Endothelial cell of umbilical vein (primary cell): ENCODE measurements around the gene SETD1A. TPM values are rescaled to one million over a fixed set of nuclear protein-coding genes. Genes with fewer than 3 reads are reported as not detected.

Experiments
- BruUV-seq: library from RNA; stranded (reverse); fragments of 400-500 nt; replicated peaks from 2 replicates; lab custom pipeline; 2021; lab: Mats Ljungman, UMichigan
- CTCF ChIA-PET: fragments of 300-600, 350-600 bp; sonication (Branson Sonifier 250); formaldehyde crosslinking; loops from one replicate; lab custom pipeline; 2021; ENCODE audit warnings: antibody characterized with exemption, inconsistent platforms; lab: Charles Lee
- POLR2A ChIA-PET: fragments of 300-600, 350-600 bp; sonication (Branson Sonifier 250); formaldehyde crosslinking; loops from one replicate; lab custom pipeline; 2021; ENCODE audit warnings: antibody characterized with exemption, inconsistent platforms; lab: Charles Lee
- DNase-seq: peaks from one replicate; pipeline ENCODE4 v3.0.0-alpha.2; 2011; ENCODE audit warnings: low read depth, low spot score
- FAIRE-seq: peaks from 2 replicates; lab custom pipeline; 2011; peaks lifted over from hg19 to GRCh38; lab: Jason Lieb, UNC
- H2AFZ ChIP-seq: 2 replicates; pipeline ENCODE4 v1.6.0; 2012; ENCODE audit warnings: low read depth, low read length, control low read depth, inconsistent platforms
- H3K27ac ChIP-seq: 2 replicates; pipeline ENCODE4 v1.5.1; 2011; ENCODE audit warnings: low read depth, mild to moderate bottlenecking, control low read depth, low read length, moderate library complexity; ENCODE audit not compliant: insufficient read depth
- H3K27me3 ChIP-seq, 2 experiments: 2 replicates each; pipeline versions ENCODE4 v1.6.0 to v1.6.1; 2011; ENCODE audit warnings: low read length in 2 of 2, mixed read lengths in 1 of 2; ENCODE audit not compliant: control insufficient read depth in 2 of 2, insufficient read depth in 2 of 2
- H3K36me3 ChIP-seq, 2 experiments: 2 replicates in 1 of 2; 3 replicates in 1 of 2; pipeline ENCODE4 v1.5.1; 2011; ENCODE audit warnings: low read length in 2 of 2, mild to moderate bottlenecking in 1 of 2, moderate library complexity in 1 of 2; ENCODE audit not compliant: control insufficient read depth in 2 of 2, insufficient read depth in 2 of 2; ENCODE audit errors: extremely low read depth in 1 of 2
- H3K4me1 ChIP-seq: 3 replicates; pipeline ENCODE4 v1.5.1; 2011; ENCODE audit warnings: mild to moderate bottlenecking, low read length; ENCODE audit not compliant: control insufficient read depth, insufficient read depth; ENCODE audit errors: extremely low read depth
- H3K4me2 ChIP-seq: 2 replicates; pipeline ENCODE4 v1.6.1; 2011; ENCODE audit warnings: low read length, control low read depth, mixed read lengths; ENCODE audit not compliant: insufficient read depth
- H3K4me3 ChIP-seq, 3 experiments: fragments of 200-600 bp in 1 of 3; sonication (generic), shearing (Covaris generic) in 1 of 3; replicated peaks in 1 of 3; 2 replicates each; pipeline ENCODE4 v1.5.1; 2011 to 2016; ENCODE audit warnings: control low read depth in 3 of 3, low read length in 3 of 3, mild to moderate bottlenecking in 2 of 3, inconsistent platforms in 1 of 3, low read depth in 1 of 3, moderate library complexity in 1 of 3; ENCODE audit not compliant: insufficient read depth in 1 of 3
- H3K79me2 ChIP-seq: 2 replicates; pipeline ENCODE4 v1.6.0; 2012; ENCODE audit warnings: low read length, inconsistent platforms; ENCODE audit not compliant: control insufficient read depth, insufficient read depth
- H3K9ac ChIP-seq: replicated peaks from 2 replicates; pipeline ENCODE3; 2011; ENCODE audit warnings: low read length, control low read depth; ENCODE audit not compliant: insufficient read depth; ENCODE audit errors: extremely low read depth
- H3K9me1 ChIP-seq: replicated peaks from 3 replicates; pipeline ENCODE4 v1.6.0; 2011; ENCODE audit warnings: mild to moderate bottlenecking, low read length; ENCODE audit not compliant: control insufficient read depth, insufficient read depth; ENCODE audit errors: extremely low read depth
- H3K9me3 ChIP-seq: replicated peaks from 2 replicates; pipeline ENCODE4 v1.5.1; 2012; ENCODE audit warnings: low read length, inconsistent platforms; ENCODE audit not compliant: control insufficient read depth, insufficient read depth
- H4K20me1 ChIP-seq: replicated peaks from 2 replicates; pipeline ENCODE3; 2011; ENCODE audit warnings: mild to moderate bottlenecking, low read length; ENCODE audit not compliant: control insufficient read depth, insufficient read depth; ENCODE audit errors: extremely low read depth
- EZH2 ChIP-seq: IDR thresholded peaks from 2 replicates; pipeline ENCODE4 v1.6.1; 2012; ENCODE audit warnings: borderline replicate concordance, low read depth, mild to moderate bottlenecking, moderate library complexity, low read length, inconsistent platforms; ENCODE audit not compliant: severe bottlenecking
- FOS ChIP-seq: IDR thresholded peaks from 2 replicates; pipeline ENCODE4 v1.6.1; 2011; ENCODE audit warnings: mild to moderate bottlenecking, low read length, moderate library complexity, borderline replicate concordance; ENCODE audit not compliant: insufficient read depth
- GATA2 ChIP-seq: IDR thresholded peaks from 2 replicates; pipeline ENCODE4 v1.7.0; 2011; ENCODE audit warnings: low read depth, mild to moderate bottlenecking, moderate library complexity, mixed read lengths, low read length; ENCODE audit not compliant: insufficient read length, insufficient read depth
- JUN ChIP-seq: IDR thresholded peaks from 2 replicates; pipeline ENCODE4 v1.6.1; 2011; ENCODE audit warnings: borderline replicate concordance, low read depth; ENCODE audit not compliant: insufficient read length, insufficient read depth
- MYC ChIP-seq: IDR thresholded peaks from one replicate; pipeline ENCODE4 v1.6.1; 2011; ENCODE audit warnings: mild to moderate bottlenecking, low read depth, low read length
- POLR2A ChIP-seq: IDR thresholded peaks from 2 replicates; pipeline ENCODE4 v1.6.1; 2012; ENCODE audit warnings: low read depth, mild to moderate bottlenecking, control low read depth, low read length
- POLR2AphosphoS5 ChIP-seq: IDR thresholded peaks from 2 replicates; pipeline ENCODE4 v1.6.1; 2012; ENCODE audit warnings: low read depth, mild to moderate bottlenecking, control low read depth, low read length, moderate library complexity; ENCODE audit not compliant: insufficient read depth
- dilution Hi-C: fragments of 300-500 bp; cut with MboI; formaldehyde crosslinking; loops from one replicate; pipeline ENCODE4 v1.15.0; 2019; ENCODE audit warnings: low sequenced_read_pairs; ENCODE audit not compliant: extremely low pct_ligation_motif_present
- intact Hi-C: fragments of 100-400 bp; cut with micrococcal nuclease; formaldehyde crosslinking; loops from one replicate; pipeline ENCODE4 v1.10.0; 2022
- polyA plus RNA-seq, 4 experiments: library from polyadenylated mRNA; depleted of rRNA in 3 of 4; stranded (reverse) in 3 of 4; unstranded in 1 of 4; fragments of >200 nt; gene quantifications; 2 replicates each; pipeline versions ENCODE4 v1.2.1 to v1.2.3, GENCODE V29; 2011 to 2012; ENCODE audit warnings: missing spikeins in 1 of 4
- total RNA-seq: library from RNA; stranded (reverse); gene quantifications from 2 replicates; pipeline ENCODE4 v1.2.3, GENCODE V29; 2021
- TF ChIP-seq, protein P1 (sequence below), 2 donors: IDR thresholded peaks; 1 replicate in 1 of 2; 2 replicates in 1 of 2; pipeline ENCODE4 v1.5.1; 2011; ENCODE audit warnings: low read length in 2 of 2, mild to moderate bottlenecking in 2 of 2, moderate library complexity in 2 of 2, control low read depth in 1 of 2, inconsistent platforms in 1 of 2, low read depth in 1 of 2; ENCODE audit not compliant: insufficient read depth in 1 of 2; ENCODE audit errors: extremely low read depth in 1 of 2
- TF ChIP-seq, protein P2 (sequence below): IDR thresholded peaks from 2 replicates; pipeline ENCODE4 v1.6.1; 2011; ENCODE audit not compliant: insufficient read depth, insufficient read length

SETD1A gene
- total and polyA plus RNA-seq, 2 donors (not counting 3 experiments of a cell fraction or from before 2014, with no cell fraction given) = 3.5 to 21.3 TPM

DNA sequence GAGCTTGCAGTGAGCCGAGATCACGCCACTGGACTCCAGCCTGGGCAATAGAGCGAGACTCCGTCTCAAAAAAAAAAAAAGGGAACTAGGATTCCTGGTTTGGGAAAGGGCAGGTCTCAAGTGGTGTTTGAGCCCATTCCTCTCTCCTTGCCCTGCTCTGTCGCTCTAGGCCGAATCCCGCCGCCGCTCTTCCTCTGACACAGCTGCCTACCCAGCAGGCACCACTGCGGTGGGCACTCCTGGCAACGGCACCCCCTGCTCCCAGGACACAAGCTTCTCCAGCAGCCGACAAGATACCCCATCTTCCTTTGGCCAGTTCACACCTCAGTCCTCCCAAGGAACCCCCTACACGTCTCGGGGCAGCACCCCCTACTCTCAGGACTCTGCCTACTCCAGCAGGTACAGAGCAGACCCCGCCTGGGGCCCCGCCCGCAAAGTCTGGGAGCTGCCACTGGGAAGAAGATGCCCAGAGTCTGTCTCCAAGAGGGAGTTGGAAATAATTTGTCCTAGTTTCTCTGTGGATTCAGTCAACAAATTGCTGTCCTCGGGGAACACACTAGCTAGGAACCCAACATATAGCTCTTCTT, 6.5 kb downstream of the SETD1A start:
- H2AFZ ChIP-seq = no peak overlapping the region
- no peak overlapping the region for H3K4me2 ChIP-seq
- BruUV-seq = no TSS peak
- no peak for DNase-seq
- CTCF ChIA-PET = interaction anchor here (1.0 kb wide), 1 partner anchor 10 kb away, joined by 4 read pairs; no protein-coding TSS in a partner anchor
- H3K9me1 ChIP-seq = no peaks in the 10 kb centered on the region
- dilution Hi-C loops = no loop called here
- H4K20me1 ChIP-seq = no peaks in the 10 kb centered on the region
- no peak overlapping the region for H3K9ac ChIP-seq
- no peak for TF ChIP-seq FOS
- TF ChIP-seq, protein P1, sequence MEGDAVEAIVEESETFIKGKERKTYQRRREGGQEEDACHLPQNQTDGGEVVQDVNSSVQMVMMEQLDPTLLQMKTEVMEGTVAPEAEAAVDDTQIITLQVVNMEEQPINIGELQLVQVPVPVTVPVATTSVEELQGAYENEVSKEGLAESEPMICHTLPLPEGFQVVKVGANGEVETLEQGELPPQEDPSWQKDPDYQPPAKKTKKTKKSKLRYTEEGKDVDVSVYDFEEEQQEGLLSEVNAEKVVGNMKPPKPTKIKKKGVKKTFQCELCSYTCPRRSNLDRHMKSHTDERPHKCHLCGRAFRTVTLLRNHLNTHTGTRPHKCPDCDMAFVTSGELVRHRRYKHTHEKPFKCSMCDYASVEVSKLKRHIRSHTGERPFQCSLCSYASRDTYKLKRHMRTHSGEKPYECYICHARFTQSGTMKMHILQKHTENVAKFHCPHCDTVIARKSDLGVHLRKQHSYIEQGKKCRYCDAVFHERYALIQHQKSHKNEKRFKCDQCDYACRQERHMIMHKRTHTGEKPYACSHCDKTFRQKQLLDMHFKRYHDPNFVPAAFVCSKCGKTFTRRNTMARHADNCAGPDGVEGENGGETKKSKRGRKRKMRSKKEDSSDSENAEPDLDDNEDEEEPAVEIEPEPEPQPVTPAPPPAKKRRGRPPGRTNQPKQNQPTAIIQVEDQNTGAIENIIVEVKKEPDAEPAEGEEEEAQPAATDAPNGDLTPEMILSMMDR (IDR thresholded peaks at IDR 0.05; ENCODE audit: extremely low read depth in 1 of 2, insufficient read depth in 1 of 2, low read depth in 1 of 2, low read length in 2 of 2) = no peak
- no peak for TF ChIP-seq POLR2A
- TF ChIP-seq MYC = no peak
- TF ChIP-seq GATA2 = no peak
- TF ChIP-seq, protein P2, sequence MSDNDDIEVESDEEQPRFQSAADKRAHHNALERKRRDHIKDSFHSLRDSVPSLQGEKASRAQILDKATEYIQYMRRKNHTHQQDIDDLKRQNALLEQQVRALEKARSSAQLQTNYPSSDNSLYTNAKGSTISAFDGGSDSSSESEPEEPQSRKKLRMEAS = no peak
- no peak for TF ChIP-seq POLR2AphosphoS5
- no peak for TF ChIP-seq JUN
- TF ChIP-seq EZH2 = no peak
- no peaks in the 10 kb centered on the region for H3K4me1 ChIP-seq
- FAIRE-seq = no peak
- H3K36me3 ChIP-seq = peaks cover 30 to 55% of the 10 kb centered on the region in 2 experiments
- POLR2A ChIA-PET = no interaction called here
- intact Hi-C loops = no loop called here
- no peaks in the 10 kb centered on the region for H3K27me3 ChIP-seq
- peaks cover 7% of the 10 kb centered on the region for H3K79me2 ChIP-seq
- H3K27ac ChIP-seq = no peak overlapping the region
- H3K4me3 ChIP-seq = no peak overlapping the region
- H3K9me3 ChIP-seq = no peaks in the 10 kb centered on the region
